Measurements from ENCODE around the gene RAB30. TPM values are rescaled to one million over a fixed set of nuclear protein-coding genes. Genes with fewer than 3 reads are reported as not detected.

Gene RAB30, protein sequence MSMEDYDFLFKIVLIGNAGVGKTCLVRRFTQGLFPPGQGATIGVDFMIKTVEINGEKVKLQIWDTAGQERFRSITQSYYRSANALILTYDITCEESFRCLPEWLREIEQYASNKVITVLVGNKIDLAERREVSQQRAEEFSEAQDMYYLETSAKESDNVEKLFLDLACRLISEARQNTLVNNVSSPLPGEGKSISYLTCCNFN
- 2.4 and 3.7 TPM in 2 replicates for total RNA-seq

DNA sequence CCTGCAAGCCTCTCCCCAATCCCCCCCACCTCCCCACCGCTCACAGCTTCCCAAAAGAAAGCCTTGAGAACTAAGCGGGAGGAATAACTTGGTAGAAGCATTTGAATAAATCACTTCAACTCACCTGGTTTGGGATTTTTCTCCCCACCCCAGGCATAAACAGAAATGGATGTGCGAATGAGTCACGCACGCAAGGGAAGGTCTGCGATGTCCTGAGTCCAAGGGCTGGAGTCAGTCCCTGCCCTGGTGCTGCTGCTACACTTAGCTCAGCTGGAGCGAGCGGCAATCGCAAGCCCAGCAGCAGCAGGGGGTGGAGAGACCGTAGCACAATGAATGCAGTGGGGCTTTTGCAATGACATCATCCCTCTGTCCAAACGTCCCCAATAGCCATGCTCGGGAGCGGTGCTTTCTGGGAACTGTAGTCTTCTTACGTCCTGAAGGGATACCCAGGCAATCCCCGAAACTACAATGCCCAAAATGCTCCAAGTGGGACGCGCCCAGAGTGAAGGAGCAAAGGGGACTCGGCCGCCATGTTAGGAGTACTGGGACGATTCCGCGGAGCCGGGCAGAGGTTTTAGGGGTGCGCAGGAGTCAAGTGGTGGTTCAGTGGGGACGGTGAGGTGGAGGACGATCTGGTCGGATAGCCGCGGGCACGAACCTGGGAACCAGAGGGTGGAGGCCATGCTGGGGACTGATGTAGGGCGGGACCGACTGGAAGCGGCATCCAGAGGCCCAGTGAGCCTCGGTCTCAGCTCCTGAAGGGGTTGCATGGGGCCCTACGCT, at the start of gene RAB30:
Gene RAB30, minus strand, starts transcription at position 331 of the 783 bp plus-strand sequence. CDS start 74,581 bp downstream, outside the sequence.

Other genes with a start within 250 kb of the RAB30 start
- 27.1 and 42.6 TPM in 2 replicates for gene PRCP, start 171.5 kb downstream of the RAB30 start, total RNA-seq
- 0.51 and 10.4 TPM in 2 replicates for gene DDIAS, start 170.2 kb downstream of the RAB30 start, total RNA-seq
- 10.9 and 22.1 TPM in 2 replicates for gene PCF11, start 85.2 kb upstream of the RAB30 start, total RNA-seq
- 3.7 and 5.7 TPM in 2 replicates for gene ANKRD42, start 121.8 kb upstream of the RAB30 start, total RNA-seq
- gene CCDC90B, start 214.5 kb upstream of the RAB30 start, total RNA-seq, result 29.9 and 36.0 TPM in 2 replicates